GF-D8 (cell line): Measurements from ENCODE around the gene S100A16.
"Not testable (repeated sequence)": the region's sequence is repeated elsewhere in the genome, so short reads cannot be mapped to it uniquely, and the experiment has no call there.

ENCODE experiments used
- DNase-seq: peaks from one replicate; lab custom pipeline; 2025; lab: John Stamatoyannopoulos, UW

S100A16 gene

GRCh38 chr1:153562021-153562420 lies 50.9 kb downstream of the S100A16 start:
- not testable (repeated sequence) for DNase-seq

GRCh38 chr1:153561466-153561985 lies 51.4 kb downstream of the S100A16 start:
- DNase-seq: no peak

DNA sequence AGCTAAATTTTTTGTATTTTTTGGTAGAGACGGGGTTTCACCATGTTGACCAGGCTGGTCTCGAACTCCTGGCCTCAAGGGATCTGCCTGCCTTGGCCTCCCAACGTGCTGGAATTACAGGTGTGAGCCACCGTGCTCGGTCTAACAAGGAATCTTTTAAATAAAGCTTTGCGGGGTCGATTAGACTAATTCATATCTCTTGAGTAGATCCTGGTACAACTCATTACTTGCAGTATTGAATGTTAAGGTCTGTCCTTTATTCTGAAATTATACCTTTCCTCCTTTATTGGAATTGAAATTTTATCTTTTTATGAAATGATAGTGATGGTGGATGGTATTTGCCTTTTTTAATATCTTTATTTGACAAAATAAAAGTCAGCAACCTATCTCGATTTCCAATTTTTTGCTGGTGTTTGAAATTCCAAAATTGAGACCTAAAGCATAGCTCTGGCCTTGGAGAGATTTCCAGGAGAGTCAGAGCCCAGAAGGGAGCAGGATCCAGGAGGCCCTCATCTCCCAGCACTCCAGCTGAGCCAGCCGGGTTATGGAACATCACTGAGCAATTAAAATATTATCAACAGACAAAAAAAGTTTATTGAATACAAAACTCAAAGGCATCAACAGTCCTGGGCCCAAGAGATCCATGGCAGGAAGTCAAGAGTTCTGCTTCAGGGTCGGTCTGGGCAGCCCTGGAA lies 52.0 kb downstream of the S100A16 start:
- no peak for DNase-seq

DNA sequence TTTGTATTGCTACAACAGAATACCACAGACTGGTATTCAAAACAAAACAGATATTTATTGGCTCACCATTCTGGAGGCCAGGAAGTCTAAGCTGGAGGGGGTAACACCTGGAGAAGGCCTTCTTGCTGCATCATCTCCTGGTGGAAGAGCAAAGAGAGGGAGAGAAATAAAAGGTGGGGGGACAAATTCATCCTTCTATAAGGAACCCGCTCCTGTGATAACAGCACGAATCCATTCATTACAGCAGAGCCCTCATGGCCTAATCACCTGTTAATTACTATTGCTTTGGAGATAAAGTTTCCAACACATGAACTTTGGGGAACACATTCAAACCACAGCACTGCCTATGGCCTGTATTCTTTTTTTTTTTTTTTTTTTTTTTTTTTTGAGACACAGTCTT lies 52.7 kb downstream of the S100A16 start:
- DNase-seq: no peak

DNA sequence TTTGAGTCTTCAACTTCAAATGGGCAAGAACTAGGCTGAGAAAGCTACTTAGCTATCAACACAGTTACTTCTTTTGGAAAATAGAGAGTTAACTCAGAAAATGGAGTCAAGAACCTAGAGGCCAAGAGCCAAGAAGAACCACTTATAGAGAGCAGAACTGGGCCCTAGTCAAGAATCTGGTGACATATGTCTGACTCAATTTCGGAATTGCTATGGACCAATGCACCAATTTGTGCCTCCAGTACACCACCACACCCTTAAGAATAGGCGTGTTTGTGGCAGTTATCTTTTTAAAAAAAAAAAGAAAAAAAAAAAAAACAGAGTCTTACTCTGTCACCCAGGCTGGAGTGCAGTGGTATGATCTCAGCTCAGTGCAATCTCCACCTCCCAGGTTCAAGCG lies 55.1 kb downstream of the S100A16 start:
- no peak for DNase-seq
